SHP77 treated with DMSO at 0.1 percent for 48 hours (cell line): ENCODE measurements around the gene PRLH.

Experiments used
- DNase-seq: peaks from one replicate; lab custom pipeline; 2025; lab: John Stamatoyannopoulos, UW

PRLH gene

DNA sequence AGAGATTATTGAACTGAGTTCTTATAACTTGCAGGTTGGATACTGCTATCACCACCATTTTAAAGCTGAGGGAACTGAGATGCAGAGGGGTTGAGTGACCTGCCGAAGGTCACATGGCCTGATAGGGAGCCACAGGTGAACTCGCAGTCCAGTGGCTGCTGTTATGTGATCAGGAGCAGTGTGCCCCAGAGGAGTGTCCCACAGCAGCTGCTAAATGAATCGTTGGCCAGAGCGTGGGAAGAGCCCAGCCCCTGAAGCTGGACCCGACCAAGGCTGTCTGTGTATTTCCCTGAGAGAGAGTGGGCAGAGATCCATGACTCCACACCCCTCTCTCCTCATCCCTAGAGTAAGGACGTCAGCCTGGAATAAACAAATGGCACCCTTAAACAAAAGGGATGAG, 26.7 kb upstream of the PRLH start:
- DNase-seq, result no peak

- DNase-seq, result no peak
These were observed 26.1 kb upstream of the PRLH start for GRCh38 chr2:237540223-237540775.

- peak; percentile 46 for DNase-seq
These were observed 25.6 kb upstream of the PRLH start for GRCh38 chr2:237540823-237541222.

GRCh38 chr2:237541243-237541642, 25.1 kb upstream of the PRLH start:
- no peak for DNase-seq

DNA sequence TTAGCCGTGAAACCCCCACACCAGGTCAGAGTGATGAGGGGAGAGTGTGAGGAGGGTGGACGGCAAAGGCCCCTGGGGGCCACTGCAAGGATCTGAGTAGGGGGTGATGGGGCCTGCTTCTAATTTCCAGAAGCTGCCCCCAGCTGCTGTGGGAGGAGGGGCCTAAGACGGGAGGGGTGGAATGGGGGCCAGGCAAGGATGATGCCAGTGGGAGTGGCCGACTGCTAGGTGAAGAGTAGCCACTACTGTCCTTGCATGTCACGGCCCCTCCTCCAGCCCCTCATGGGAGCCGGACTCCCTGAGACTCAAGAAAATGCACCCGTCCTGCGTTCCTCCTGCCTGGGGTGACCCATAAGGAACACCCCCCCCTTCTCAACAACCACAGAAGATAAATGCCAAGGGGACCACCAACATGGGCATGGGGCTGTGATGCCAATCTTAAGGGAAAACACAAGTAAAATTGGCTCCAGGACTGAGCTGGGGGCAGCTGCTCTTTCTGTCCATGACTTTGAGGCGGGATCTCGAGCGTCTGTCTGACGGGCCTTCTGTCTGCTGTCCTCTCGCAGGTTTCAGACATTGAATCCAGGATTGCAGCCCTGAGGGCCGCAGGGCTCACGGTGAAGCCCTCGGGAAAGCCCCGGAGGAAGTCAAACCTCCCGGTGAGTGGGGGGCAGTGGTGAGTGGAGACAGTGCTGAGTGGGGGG, 24.2 kb upstream of the PRLH start:
- DNase-seq, result no peak

- no peak for DNase-seq
These were observed 20.1 kb upstream of the PRLH start for GRCh38 chr2:237546040-237546875.

DNA sequence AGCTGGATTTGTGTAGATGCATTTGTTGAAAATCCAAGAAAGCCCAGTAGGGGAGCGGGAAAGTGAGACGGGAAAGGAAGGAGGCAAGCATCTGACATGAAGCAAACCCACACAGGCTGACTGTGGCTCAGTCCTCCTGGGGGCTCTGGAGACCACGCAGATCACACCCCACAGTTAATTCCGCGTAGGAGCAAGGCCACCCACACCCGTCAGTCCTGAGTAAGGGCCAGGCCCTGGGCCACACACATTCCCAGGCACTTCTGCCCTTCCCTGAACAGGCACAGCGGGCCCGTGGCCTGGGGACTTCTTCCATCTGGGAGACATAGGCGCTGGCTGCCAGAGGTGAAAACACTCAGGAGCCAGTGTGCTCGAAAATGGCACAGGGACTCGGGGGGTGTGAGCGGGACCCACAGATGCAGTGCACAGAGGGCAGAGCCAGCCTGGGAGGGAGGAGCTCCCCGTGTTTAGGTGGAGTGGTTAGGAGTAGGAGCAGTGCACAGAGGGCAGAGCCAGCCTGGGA, 19.4 kb upstream of the PRLH start:
- DNase-seq, result no peak

- no peak for DNase-seq
These were observed 18.4 kb upstream of the PRLH start for GRCh38 chr2:237547841-237548416.

DNA sequence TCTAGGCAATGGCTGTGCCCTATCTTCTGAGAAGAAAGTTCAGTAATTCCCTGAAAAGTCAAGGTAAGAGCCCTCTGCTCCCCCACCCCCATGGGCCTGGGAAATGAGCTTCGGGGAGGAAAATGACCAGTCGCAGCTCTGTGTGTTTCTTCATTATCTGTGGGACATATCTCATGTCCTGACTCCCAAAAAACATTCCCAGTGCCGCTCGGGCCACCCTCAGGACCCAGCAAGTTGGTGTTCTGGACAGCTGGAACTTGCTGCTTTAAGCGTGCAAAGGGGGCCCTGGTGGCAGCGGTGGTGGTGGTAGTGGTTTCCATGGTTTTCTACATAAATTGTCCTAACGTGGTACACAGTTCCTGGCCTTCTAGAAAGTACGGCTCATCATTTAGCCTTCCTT, 17.2 kb upstream of the PRLH start:
- DNase-seq, result no peak

GRCh38 chr2:237549643-237550415, 16.5 kb upstream of the PRLH start:
- no peak for DNase-seq

DNA sequence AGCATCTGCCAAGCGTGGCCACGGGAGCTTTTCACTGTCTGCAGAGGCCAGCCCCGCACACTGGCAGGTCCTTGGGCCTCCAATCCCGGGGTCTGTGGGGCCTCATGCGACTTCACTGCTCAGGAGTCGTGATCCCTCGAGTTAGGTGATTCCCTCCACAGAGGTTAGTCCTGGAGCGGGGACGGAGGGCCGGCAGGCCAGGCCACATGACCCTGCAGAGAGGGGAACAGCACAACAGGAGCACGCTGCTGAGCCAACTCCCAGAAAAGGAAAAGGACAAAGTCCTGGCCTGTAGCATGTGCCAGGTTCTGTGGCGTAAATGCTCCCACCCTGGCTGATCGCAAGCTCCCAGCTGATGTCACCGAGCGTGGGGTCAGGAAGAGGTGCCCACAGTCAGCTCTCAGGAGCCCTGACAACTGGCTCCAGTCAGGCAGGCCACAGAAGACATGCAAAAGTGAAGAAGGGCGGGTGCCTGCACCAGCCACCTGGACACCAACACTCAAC, 15.3 kb upstream of the PRLH start:
- DNase-seq, result no peak

DNA sequence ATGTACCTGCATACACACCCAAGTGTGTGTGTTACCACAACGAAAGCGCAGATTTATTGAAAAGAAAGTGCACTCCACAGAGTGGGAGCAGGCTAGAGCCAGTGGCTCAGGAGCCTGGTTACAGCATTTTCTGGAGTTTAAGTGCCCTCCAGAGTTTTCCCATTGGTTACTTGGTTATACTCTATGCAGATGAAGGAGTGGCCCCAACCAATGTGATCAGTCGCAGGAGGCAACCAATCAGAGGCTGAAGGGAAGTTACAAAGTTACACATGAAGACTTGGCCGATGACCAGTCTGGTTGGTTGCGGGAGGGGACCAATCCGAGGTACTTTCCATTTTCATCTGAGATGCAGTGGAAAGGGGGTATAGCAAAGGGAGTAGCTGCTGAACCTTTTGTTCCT, 13.5 kb upstream of the PRLH start:
- no peak for DNase-seq

DNA sequence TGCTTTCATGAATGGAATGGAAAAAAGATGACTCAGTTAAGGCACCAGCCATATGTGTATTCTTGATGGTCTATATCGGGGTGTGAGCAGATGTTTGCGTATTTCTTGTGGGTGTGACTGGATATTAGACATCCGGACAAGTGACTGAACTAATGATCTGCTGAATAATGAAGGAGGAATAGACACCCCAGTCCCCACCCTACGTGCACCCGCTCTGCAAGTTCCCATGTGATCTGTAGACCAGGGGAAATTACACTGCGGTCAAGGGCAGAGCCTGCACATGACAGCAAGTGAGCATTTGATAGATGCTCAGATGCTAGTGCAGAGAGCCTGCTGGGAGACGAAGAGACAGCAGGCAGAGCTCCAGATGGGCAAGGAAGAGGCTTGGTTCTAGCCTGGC, 12.4 kb upstream of the PRLH start:
- DNase-seq, result no peak

GRCh38 chr2:237555560-237555959, 10.8 kb upstream of the PRLH start:
- DNase-seq, result no peak

DNA sequence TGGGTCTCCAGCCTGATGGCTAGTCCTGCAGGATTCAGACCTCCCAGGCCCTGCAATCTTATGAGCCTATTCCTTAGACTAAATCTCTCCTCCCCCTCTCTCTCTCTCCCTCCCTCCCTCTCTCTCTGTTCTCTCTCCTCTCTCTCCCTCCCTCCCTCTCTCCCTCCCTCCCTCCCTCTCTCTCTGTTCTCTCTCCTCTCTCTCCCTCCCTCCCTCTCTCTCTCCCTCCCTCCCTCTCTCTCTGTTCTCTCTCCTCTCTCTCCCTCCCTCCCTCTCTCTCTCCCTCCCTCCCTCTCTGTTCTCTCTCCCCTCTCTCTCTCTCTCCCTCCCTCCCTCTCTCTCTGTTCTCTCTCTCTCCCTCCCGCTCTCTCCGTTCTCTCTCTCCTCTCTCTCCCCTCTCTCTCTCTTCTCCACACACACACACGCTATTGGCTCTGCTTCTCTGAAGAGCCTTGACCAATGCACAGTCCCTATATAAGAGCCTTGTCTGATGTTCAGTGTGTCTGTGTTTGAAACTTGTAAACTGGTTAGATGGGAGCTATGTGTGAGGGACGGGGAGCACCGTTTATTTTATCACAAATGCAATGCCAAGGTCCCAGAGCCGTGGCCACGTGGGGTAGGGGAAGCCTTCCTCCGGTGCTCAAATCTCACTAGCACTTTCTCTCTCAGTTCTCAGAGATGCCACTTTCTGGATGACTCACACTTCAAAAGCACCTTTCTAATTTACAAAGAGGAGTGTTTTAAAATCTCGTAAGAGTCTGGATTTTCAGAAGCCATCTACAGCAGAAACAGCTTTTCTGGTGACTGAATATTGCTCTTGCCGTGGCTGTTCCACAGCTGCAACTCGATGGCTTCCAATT, 9.4 kb upstream of the PRLH start:
- no peak for DNase-seq

- DNase-seq, result no peak
These were observed 8.8 kb upstream of the PRLH start for GRCh38 chr2:237557633-237558015.

GRCh38 chr2:237558961-237559641, 7.3 kb upstream of the PRLH start:
- DNase-seq, result peak; percentile 72

GRCh38 chr2:237561221-237561620, 5.2 kb upstream of the PRLH start:
- no peak for DNase-seq

DNA sequence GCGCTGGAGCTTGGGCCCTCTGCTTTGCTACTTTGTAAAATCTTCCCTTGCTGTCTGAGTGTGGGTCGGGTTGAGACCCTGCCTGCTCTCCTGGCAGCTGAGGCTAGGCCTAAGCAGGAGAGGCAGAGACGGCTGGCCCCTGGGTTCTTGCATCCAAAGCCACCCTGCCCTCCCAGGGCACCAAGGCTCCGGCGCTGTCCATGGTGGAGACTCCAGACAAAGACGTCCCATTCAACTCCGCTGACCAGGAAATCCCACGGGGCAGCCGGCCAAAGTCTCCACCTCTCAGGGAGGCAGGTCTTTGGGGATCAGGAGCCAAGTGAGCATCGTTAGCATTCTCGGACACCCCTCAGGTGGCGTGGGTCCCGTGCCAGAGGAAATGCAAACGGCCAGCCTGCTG, 2.6 kb upstream of the PRLH start:
- no peak for DNase-seq

DNA sequence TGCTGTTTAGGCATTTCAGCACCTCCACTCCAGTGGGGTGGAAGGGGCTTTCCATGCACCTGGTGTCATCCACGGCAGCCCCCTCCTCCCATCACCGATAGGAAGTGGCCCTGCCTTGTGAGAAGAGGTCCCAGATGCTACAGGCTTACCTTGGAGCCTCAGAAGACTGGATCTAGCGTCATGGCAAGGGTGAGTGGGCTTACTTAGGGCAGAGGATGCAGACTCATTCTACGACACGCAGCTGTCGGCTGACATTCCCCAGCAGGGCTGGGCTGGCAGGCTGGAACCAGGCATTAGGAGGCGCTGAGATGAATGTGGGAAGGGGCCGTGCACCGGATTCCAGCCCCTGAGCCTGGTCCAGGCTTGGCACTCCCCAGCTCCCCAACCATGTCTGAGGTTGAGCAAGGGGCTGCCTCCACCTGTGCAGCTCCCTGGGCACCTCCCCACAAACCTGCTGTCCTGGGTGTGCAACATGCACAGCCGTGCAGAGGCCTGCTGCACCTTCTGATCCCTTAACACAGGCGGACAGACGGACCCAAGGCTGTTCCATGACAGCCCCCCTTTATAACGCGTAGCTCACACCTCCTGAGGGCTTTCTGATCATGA, 1.7 kb upstream of the PRLH start:
- no peak for DNase-seq
